SK-N-SH (cell line): ENCODE data around the gene MYO9A. TPM values are rescaled to one million over a fixed set of nuclear protein-coding genes. Genes with fewer than 3 reads are reported as not detected.

Experiments
- CTCF ChIA-PET: fragments of 300-600, 350-600 bp; formaldehyde crosslinking; extraction: SDS; loops from one replicate; lab custom pipeline; 2021; lab: Yijun Ruan, JAX
- POLR2A ChIA-PET: fragments of 350-600 bp; sonication (Branson Sonifier 250); formaldehyde crosslinking; extraction: SDS; loops from one replicate; lab custom pipeline; 2020; ENCODE audit warnings: antibody characterized with exemption, inconsistent platforms; lab: Yijun Ruan, JAX
- DNase-seq: peaks from one replicate; pipeline ENCODE4 v3.0.0; 2012
- H2AFZ ChIP-seq: fragments of 200-600 bp; sonication (generic); 2 replicates; pipeline ENCODE4 v1.8.1; 2016; ENCODE audit warnings: antibody characterized with exemption, mild to moderate bottlenecking, low read depth
- H3F3A ChIP-seq: fragments of 200-600 bp; sonication (generic); replicated peaks from 2 replicates; pipeline ENCODE3; 2016; ENCODE audit warnings: antibody characterized with exemption, mild to moderate bottlenecking; ENCODE audit not compliant: insufficient read depth
- H3K27ac ChIP-seq, 2 experiments: fragments of 200-500 bp in 1 of 2; fragments of 200-600 bp in 1 of 2; sonication (Bioruptor generic) in 1 of 2; sonication (generic), shearing (Covaris generic) in 1 of 2; 2 replicates each; pipeline versions ENCODE4 v1.5.1 to v1.6.1; 2014 to 2016; ENCODE audit warnings: low read depth in 2 of 2, inconsistent platforms in 1 of 2, low read length in 1 of 2, mild to moderate bottlenecking in 1 of 2, mixed read lengths in 1 of 2
- H3K27me3 ChIP-seq: fragments of 200-600 bp; sonication (generic), shearing (Covaris generic); 2 replicates; pipeline ENCODE4 v1.6.1; 2016; ENCODE audit warnings: mixed run types; ENCODE audit not compliant: insufficient read depth
- H3K36me3 ChIP-seq, 2 experiments: fragments of 200-500 bp in 1 of 2; fragments of 200-600 bp in 1 of 2; sonication (Bioruptor generic) in 1 of 2; sonication (generic) in 1 of 2; replicated peaks in 1 of 2; 2 replicates each; pipeline versions ENCODE3 to v1.5.1; 2014 to 2016; ENCODE audit warnings: low read length in 1 of 2, mild to moderate bottlenecking in 1 of 2; ENCODE audit not compliant: insufficient read depth in 2 of 2, control insufficient read depth in 1 of 2
- H3K4me1 ChIP-seq, 2 experiments: fragments of 200-500 bp in 1 of 2; fragments of 200-600 bp in 1 of 2; sonication (Bioruptor generic) in 1 of 2; sonication (generic), shearing (Covaris generic) in 1 of 2; 2 replicates each; pipeline versions ENCODE4 v1.5.1 to v1.6.1; 2014 to 2016; ENCODE audit warnings: low read depth in 1 of 2, low read length in 1 of 2, mixed run types in 1 of 2; ENCODE audit not compliant: insufficient read depth in 2 of 2, control insufficient read depth in 1 of 2
- H3K4me2 ChIP-seq: fragments of 200-600 bp; sonication (generic), shearing (Covaris generic); 2 replicates; pipeline ENCODE4 v1.6.1; 2017; ENCODE audit warnings: mixed run types
- H3K4me3 ChIP-seq, 2 experiments: fragments of 200-500 bp in 1 of 2; fragments of 200-600 bp in 1 of 2; sonication (Bioruptor generic) in 1 of 2; sonication (generic), shearing (Covaris generic) in 1 of 2; 2 replicates each; pipeline versions ENCODE4 v1.5.1 to v1.8.1; 2014 to 2016; ENCODE audit warnings: low read depth in 2 of 2, inconsistent platforms in 1 of 2, low read length in 1 of 2, mild to moderate bottlenecking in 1 of 2, mixed read lengths in 1 of 2, moderate library complexity in 1 of 2
- H3K79me2 ChIP-seq: fragments of 200-600 bp; sonication (generic); 2 replicates; pipeline ENCODE4 v1.8.1; 2017; ENCODE audit warnings: mild to moderate bottlenecking; ENCODE audit not compliant: insufficient read depth
- H3K9ac ChIP-seq: fragments of 200-600 bp; sonication (generic); 2 replicates; pipeline ENCODE4 v1.6.1; 2017; ENCODE audit warnings: mixed run types
- H3K9me2 ChIP-seq: fragments of 200-600 bp; sonication (generic); 2 replicates; pipeline ENCODE4 v1.6.1; 2017; ENCODE audit warnings: mixed run types
- H3K9me3 ChIP-seq: fragments of 200-600 bp; sonication (generic); 2 replicates; pipeline ENCODE4 v1.6.1; 2017; ENCODE audit warnings: mixed run types, mild to moderate bottlenecking, moderate library complexity
- H4K20me1 ChIP-seq: fragments of 200-600 bp; sonication (generic); 2 replicates; pipeline ENCODE4 v1.6.1; 2017; ENCODE audit warnings: mild to moderate bottlenecking, mixed run types; ENCODE audit not compliant: insufficient read depth
- CHD2 ChIP-seq: fragments of 150-350 bp; IDR thresholded peaks from 2 replicates; pipeline ENCODE4 v1.6.1; 2018; ENCODE audit warnings: low read length; ENCODE audit not compliant: partially characterized antibody
- ELF1 ChIP-seq: IDR thresholded peaks from 2 replicates; pipeline ENCODE4 v1.4.0; 2012
- FOSL2 ChIP-seq: IDR thresholded peaks from 2 replicates; pipeline ENCODE4 v1.4.0; 2012; ENCODE audit warnings: low read depth, mild to moderate bottlenecking, moderate library complexity, borderline replicate concordance
- FOXJ3 ChIP-seq: sonication (generic); formaldehyde crosslinking; IDR thresholded peaks from 2 replicates; pipeline ENCODE4 v1.5.1; 2020; ENCODE audit warnings: mild to moderate bottlenecking, missing genetic modification reagents
- JUND ChIP-seq: IDR thresholded peaks from 2 replicates; pipeline ENCODE4 v1.4.0; 2012
- MXI1 ChIP-seq: IDR thresholded peaks from 2 replicates; pipeline ENCODE4 v1.6.1; 2012; ENCODE audit warnings: mild to moderate bottlenecking, low read depth, low read length, improper control_type of control experiment
- NFIC ChIP-seq: IDR thresholded peaks from 2 replicates; pipeline ENCODE4 v1.4.0; 2012; ENCODE audit warnings: borderline replicate concordance
- RAD21 ChIP-seq: IDR thresholded peaks from 2 replicates; pipeline ENCODE4 v1.6.1; 2012; ENCODE audit warnings: mild to moderate bottlenecking, low read length
- RCOR1 ChIP-seq: fragments of 150-350 bp; IDR thresholded peaks from 2 replicates; pipeline ENCODE4 v1.6.1; 2017; ENCODE audit warnings: antibody characterized with exemption, low read length
- RXRA ChIP-seq: IDR thresholded peaks from 2 replicates; pipeline ENCODE4 v1.4.0; 2012; ENCODE audit warnings: low read depth, mild to moderate bottlenecking, borderline replicate concordance
- SMC3 ChIP-seq: IDR thresholded peaks from 2 replicates; pipeline ENCODE4 v1.6.1; 2012; ENCODE audit warnings: low read depth, low read length, improper control_type of control experiment
- TAF1 ChIP-seq: IDR thresholded peaks from 2 replicates; pipeline ENCODE4 v1.6.1; 2012; ENCODE audit warnings: low read depth, mild to moderate bottlenecking, low read length, moderate library complexity, borderline replicate concordance
- YY1 ChIP-seq: IDR thresholded peaks from 2 replicates; pipeline ENCODE4 v1.4.0; 2012; ENCODE audit warnings: low read depth, mild to moderate bottlenecking
- WGBS: methylation state at CpG from one replicate; pipeline ENCODE4 v1.1.6; 2017; ENCODE audit warnings: low lambda C conversion rate; 5-methylcytosine and 5-hydroxymethylcytosine counted together
- polyA plus RNA-seq, 3 experiments: library from polyadenylated mRNA; depleted of rRNA; stranded (reverse); fragments of >200 nt; gene quantifications; 2 replicates each; pipeline ENCODE4 v1.2.3, GENCODE V29; 2012
- TF ChIP-seq, protein P1 (sequence below): fragments of 150-350 bp; IDR thresholded peaks from 2 replicates; pipeline ENCODE4 v1.6.1; 2017; ENCODE audit warnings: antibody characterized with exemption, low read length, low read depth, borderline replicate concordance
- TF ChIP-seq, protein P2 (sequence below): fragments of 200-600 bp; sonication (generic); IDR thresholded peaks from 2 replicates; pipeline ENCODE4 v1.6.1; 2017; ENCODE audit warnings: antibody characterized with exemption, mild to moderate bottlenecking, moderate library complexity
- TF ChIP-seq, protein P3 (sequence below): IDR thresholded peaks from 2 replicates; pipeline ENCODE4 v1.4.0; 2012; ENCODE audit warnings: low read depth
- TF ChIP-seq, protein P4 (sequence below): IDR thresholded peaks from 2 replicates; pipeline ENCODE4; 2012

The MYO9A gene
- polyA plus RNA-seq, 1 of the 3 experiments (the other 2 are of a cell fraction): 4.1 TPM

DNA sequence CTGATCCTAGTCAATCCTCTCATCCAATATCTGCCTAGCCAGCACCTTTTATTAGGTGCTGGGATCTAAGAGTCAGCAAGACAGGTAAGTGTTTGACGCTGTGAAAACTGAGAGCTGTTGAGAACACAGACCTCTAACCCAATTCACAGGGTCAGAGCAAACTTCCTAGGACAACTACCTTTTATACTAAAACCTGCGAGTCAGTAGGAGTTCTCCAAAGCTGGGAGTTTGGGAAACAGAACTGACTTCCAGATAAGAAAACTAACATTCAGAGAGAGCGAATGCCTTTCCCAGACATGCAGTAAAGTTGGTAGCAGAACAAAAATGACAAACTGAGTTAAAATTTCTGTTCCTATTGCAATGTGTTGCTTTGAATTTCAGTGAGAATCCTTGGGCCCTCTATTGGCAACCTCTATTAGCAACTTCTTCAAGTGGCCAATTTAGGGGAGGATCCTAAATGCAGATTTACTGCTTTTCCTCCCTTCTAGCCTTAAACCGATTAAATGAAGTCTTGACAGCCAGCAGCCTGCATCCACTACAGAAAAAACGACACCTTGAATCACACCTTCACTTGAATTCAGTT, 296.3 kb downstream of the MYO9A start (continued):
- TF ChIP-seq YY1: no peak
- TF ChIP-seq JUND: no peak
- no peak for TF ChIP-seq RXRA
- TF ChIP-seq NFIC: no peak
- TF ChIP-seq, protein P1, sequence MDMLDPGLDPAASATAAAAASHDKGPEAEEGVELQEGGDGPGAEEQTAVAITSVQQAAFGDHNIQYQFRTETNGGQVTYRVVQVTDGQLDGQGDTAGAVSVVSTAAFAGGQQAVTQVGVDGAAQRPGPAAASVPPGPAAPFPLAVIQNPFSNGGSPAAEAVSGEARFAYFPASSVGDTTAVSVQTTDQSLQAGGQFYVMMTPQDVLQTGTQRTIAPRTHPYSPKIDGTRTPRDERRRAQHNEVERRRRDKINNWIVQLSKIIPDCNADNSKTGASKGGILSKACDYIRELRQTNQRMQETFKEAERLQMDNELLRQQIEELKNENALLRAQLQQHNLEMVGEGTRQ: no peak

DNA sequence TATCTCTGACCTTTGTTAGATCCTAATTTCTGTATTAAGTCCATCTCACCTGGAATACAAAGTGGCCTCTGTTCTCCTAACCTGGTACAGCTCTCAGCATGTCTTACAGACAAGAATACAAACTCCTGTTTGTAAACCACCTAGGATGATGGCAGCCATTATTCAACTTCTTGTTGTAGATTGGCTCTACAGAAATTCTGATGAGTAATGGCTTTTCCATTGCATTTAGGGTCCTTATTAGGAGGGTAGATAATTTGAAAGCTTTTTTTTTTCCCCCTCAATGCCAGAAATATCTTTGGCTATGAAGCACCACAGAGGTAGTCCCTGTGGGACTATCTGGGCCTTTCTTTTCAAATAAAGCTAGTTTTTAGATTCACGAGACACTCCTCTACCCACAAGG, 297.8 kb downstream of the MYO9A start:
- Histone ChIP-seq H2AFZ (no peak overlapping the region), H3K9ac (no peak overlapping the region), H3K9me3 (no peaks in the 10 kb centered on the region), H3K36me3 (peaks cover 10 to 27% of the 10 kb centered on the region in 2 experiments), H4K20me1 (no peaks in the 10 kb centered on the region), H3K4me3 (no peak overlapping the region), H3K27me3 (no peaks in the 10 kb centered on the region), H3K4me1 (no peaks in the 10 kb centered on the region), H3K79me2 (no peaks in the 10 kb centered on the region), H3F3A (no peaks in the 10 kb centered on the region), H3K9me2 (no peaks in the 10 kb centered on the region), H3K4me2 (no peak overlapping the region), H3K27ac (no peak overlapping the region)
- CTCF ChIA-PET: interaction anchor here (1.2 to 1.5 kb wide), 3 partner anchors 19 to 76 kb away, joined by 3 to 4 read pairs (median 3); no protein-coding TSS in a partner anchor
- WGBS: 87% methylated on average over 1 of the region's 1 CpG
- no peak for TF ChIP-seq FOSL2
- TF ChIP-seq, protein P2, sequence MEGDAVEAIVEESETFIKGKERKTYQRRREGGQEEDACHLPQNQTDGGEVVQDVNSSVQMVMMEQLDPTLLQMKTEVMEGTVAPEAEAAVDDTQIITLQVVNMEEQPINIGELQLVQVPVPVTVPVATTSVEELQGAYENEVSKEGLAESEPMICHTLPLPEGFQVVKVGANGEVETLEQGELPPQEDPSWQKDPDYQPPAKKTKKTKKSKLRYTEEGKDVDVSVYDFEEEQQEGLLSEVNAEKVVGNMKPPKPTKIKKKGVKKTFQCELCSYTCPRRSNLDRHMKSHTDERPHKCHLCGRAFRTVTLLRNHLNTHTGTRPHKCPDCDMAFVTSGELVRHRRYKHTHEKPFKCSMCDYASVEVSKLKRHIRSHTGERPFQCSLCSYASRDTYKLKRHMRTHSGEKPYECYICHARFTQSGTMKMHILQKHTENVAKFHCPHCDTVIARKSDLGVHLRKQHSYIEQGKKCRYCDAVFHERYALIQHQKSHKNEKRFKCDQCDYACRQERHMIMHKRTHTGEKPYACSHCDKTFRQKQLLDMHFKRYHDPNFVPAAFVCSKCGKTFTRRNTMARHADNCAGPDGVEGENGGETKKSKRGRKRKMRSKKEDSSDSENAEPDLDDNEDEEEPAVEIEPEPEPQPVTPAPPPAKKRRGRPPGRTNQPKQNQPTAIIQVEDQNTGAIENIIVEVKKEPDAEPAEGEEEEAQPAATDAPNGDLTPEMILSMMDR: no peak
- no peak for TF ChIP-seq RXRA
- POLR2A ChIA-PET: no interaction called here
- DNase-seq: no peak

DNA sequence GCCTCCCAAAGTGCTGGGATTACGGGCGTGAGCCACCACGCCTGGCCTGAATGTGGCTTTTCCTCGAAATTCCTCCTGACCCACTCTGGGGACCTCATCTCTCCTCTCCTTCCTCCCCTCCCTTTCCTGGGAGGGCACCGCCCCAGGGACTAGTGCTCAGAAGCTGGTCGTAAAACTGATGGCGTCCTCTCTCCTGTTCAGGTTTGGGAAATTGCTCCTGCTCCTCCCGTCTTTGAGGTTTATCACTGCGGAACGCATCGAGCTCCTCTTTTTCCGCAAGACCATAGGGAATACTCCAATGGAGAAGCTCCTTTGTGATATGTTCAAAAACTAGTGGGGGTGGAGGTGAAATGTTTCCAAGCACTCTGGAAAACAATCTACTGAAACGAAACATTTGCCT, 300.6 kb downstream of the MYO9A start:
- ChIA-PET POLR2A (no interaction called here), CTCF (interaction anchor here (1.7 kb wide), 1 partner anchor 16 kb away, joined by 3 read pairs; no protein-coding TSS in a partner anchor)
- Histone ChIP-seq H3K4me3 (no peak overlapping the region), H3F3A (no peaks in the 10 kb centered on the region), H3K9me2 (no peaks in the 10 kb centered on the region), H3K9ac (no peak overlapping the region), H3K4me2 (no peak overlapping the region), H3K27me3 (no peaks in the 10 kb centered on the region), H4K20me1 (no peaks in the 10 kb centered on the region), H3K9me3 (no peaks in the 10 kb centered on the region), H3K4me1 (no peaks in the 10 kb centered on the region), H3K36me3 (peaks cover 0 to 17% of the 10 kb centered on the region in 2 experiments), H3K79me2 (no peaks in the 10 kb centered on the region), H3K27ac (no peak overlapping the region), H2AFZ (no peak overlapping the region)
- no peak for DNase-seq
- WGBS: 95% methylated on average over 13 of the region's 13 CpGs
- no peak for TF ChIP-seq JUND
- no peak for TF ChIP-seq ELF1
- TF ChIP-seq, protein P1: no peak
- no peak for TF ChIP-seq YY1
- TF ChIP-seq TAF1: no peak
- TF ChIP-seq CHD2: no peak
- TF ChIP-seq RCOR1: no peak
- TF ChIP-seq, protein P3, sequence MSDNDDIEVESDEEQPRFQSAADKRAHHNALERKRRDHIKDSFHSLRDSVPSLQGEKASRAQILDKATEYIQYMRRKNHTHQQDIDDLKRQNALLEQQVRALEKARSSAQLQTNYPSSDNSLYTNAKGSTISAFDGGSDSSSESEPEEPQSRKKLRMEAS: no peak
- no peak for TF ChIP-seq FOXJ3 (CRISPR knock-in tag)
- TF ChIP-seq, protein P2: no peak
- TF ChIP-seq SMC3: no peak
- no peak for TF ChIP-seq RXRA
- TF ChIP-seq, protein P4, sequence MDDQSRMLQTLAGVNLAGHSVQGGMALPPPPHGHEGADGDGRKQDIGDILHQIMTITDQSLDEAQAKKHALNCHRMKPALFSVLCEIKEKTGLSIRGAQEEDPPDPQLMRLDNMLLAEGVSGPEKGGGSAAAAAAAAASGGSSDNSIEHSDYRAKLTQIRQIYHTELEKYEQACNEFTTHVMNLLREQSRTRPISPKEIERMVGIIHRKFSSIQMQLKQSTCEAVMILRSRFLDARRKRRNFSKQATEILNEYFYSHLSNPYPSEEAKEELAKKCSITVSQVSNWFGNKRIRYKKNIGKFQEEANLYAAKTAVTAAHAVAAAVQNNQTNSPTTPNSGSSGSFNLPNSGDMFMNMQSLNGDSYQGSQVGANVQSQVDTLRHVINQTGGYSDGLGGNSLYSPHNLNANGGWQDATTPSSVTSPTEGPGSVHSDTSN: no peak
- no peak for TF ChIP-seq MXI1
- TF ChIP-seq RAD21: no peak
